Karpas-422 (cell line): ENCODE measurements around the gene BRD8. TPM values are rescaled to one million over a fixed set of nuclear protein-coding genes. Genes with fewer than 3 reads are reported as not detected.

Source experiments
- DNase-seq: peaks from one replicate; pipeline ENCODE4 v3.0.0-alpha.2; 2015
- H2AFZ ChIP-seq: fragments of 200-600 bp; sonication (generic); 2 replicates; pipeline ENCODE4 v1.6.1; 2014; ENCODE audit warnings: antibody characterized with exemption, low read length, mixed read lengths
- H3K27ac ChIP-seq: fragments of 200-600 bp; sonication (generic); 2 replicates; pipeline ENCODE4 v1.5.1; 2014; ENCODE audit warnings: mild to moderate bottlenecking, low read length, moderate library complexity
- H3K27me3 ChIP-seq: fragments of 200-600 bp; sonication (generic); 2 replicates; pipeline ENCODE4 v1.6.1; 2014; ENCODE audit warnings: low read length, mixed read lengths
- H3K36me3 ChIP-seq: fragments of 200-600 bp; sonication (generic); 2 replicates; pipeline ENCODE4 v1.6.1; 2014; ENCODE audit warnings: low read length, mixed read lengths; ENCODE audit not compliant: insufficient read depth
- H3K4me1 ChIP-seq: fragments of 200-600 bp; sonication (generic); 2 replicates; pipeline ENCODE4 v1.6.1; 2014; ENCODE audit warnings: mild to moderate bottlenecking, low read length, mixed read lengths
- H3K4me2 ChIP-seq: fragments of 200-600 bp; sonication (generic); 2 replicates; pipeline ENCODE4 v1.6.1; 2014; ENCODE audit warnings: low read length, low read depth, mild to moderate bottlenecking; ENCODE audit not compliant: poor library complexity, severe bottlenecking
- H3K4me3 ChIP-seq: fragments of 200-600 bp; sonication (generic); 2 replicates; pipeline ENCODE4 v1.5.1; 2014; ENCODE audit warnings: mild to moderate bottlenecking, antibody characterized with exemption, low read length, mixed read lengths
- H3K79me2 ChIP-seq: fragments of 200-600 bp; sonication (generic); 2 replicates; pipeline ENCODE4 v1.6.1; 2014; ENCODE audit warnings: mild to moderate bottlenecking, low read length, mixed read lengths
- H3K9ac ChIP-seq: fragments of 200-600 bp; sonication (generic); 2 replicates; pipeline ENCODE4 v1.6.0; 2014; ENCODE audit warnings: low read length
- H3K9me2 ChIP-seq: fragments of 200-600 bp; sonication (generic), shearing (Covaris generic); replicated peaks from 2 replicates; pipeline ENCODE4 v1.6.0; 2014; ENCODE audit warnings: mild to moderate bottlenecking, low read length, moderate library complexity; ENCODE audit not compliant: insufficient read depth
- H3K9me3 ChIP-seq: fragments of 300-700, 200-600 bp; sonication (generic); 2 replicates; pipeline ENCODE4 v1.6.1; 2014; ENCODE audit warnings: low read length, mixed read lengths
- H4K20me1 ChIP-seq: fragments of 200-600 bp; sonication (generic); 2 replicates; pipeline ENCODE4 v1.6.1; 2014; ENCODE audit warnings: mild to moderate bottlenecking, antibody characterized with exemption, low read length, low read depth; ENCODE audit not compliant: insufficient read depth
- small RNA-seq: library from RNA; depleted of rRNA; stranded (forward); fragments of <200 nt; gene quantifications from one replicate; pipeline ENCODE3, GENCODE V24; 2014
- total RNA-seq: library from RNA; depleted of rRNA; stranded (reverse); fragments of >200 nt; shearing (Covaris generic); gene quantifications from 2 replicates; pipeline ENCODE4 v1.2.3, GENCODE V29; 2014; ENCODE audit warnings: low replicate concordance; rRNA removed

The BRD8 gene
- total RNA-seq, 1 experiment from 2014 or later = 51.9 TPM

- Histone ChIP-seq H3K4me1 (no peaks in the 10 kb centered on the region), H3K4me2 (no peak overlapping the region), H3K9me2 (no peaks in the 10 kb centered on the region), H3K9me3 (no peaks in the 10 kb centered on the region), H3K4me3 (no peak overlapping the region), H3K27ac (no peak overlapping the region), H3K9ac (no peak overlapping the region), H4K20me1 (no peaks in the 10 kb centered on the region), H3K36me3 (no peaks in the 10 kb centered on the region), H2AFZ (no peak overlapping the region), H3K79me2 (no peaks in the 10 kb centered on the region), H3K27me3 (no peaks in the 10 kb centered on the region)
- DNase-seq = no peak
Observed at GRCh38 chr5:138095100-138095907, 83.1 kb downstream of the BRD8 start.

GRCh38 chr5:138093036-138093435 lies 85.4 kb downstream of the BRD8 start:
- no peak overlapping the region for H2AFZ ChIP-seq
- DNase-seq = no peak
- no peak overlapping the region for H3K27ac ChIP-seq
- no peaks in the 10 kb centered on the region for H3K36me3 ChIP-seq
- no peaks in the 10 kb centered on the region for H3K79me2 ChIP-seq
- H4K20me1 ChIP-seq = no peaks in the 10 kb centered on the region
- H3K9me2 ChIP-seq = no peaks in the 10 kb centered on the region
- no peak overlapping the region for H3K9ac ChIP-seq
- no peak overlapping the region for H3K4me2 ChIP-seq
- H3K27me3 ChIP-seq = no peaks in the 10 kb centered on the region
- H3K4me1 ChIP-seq = no peaks in the 10 kb centered on the region
- H3K4me3 ChIP-seq = no peak overlapping the region
- no peaks in the 10 kb centered on the region for H3K9me3 ChIP-seq

- H3K4me1 ChIP-seq = no peaks in the 10 kb centered on the region
Observed at GRCh38 chr5:138092301-138092700, 86.1 kb downstream of the BRD8 start.

GRCh38 chr5:138091685-138092084 lies 86.7 kb downstream of the BRD8 start:
- Histone ChIP-seq H3K4me3 (no peak overlapping the region), H3K27me3 (no peaks in the 10 kb centered on the region), H4K20me1 (no peaks in the 10 kb centered on the region), H3K79me2 (no peaks in the 10 kb centered on the region), H3K9me3 (no peaks in the 10 kb centered on the region), H3K9ac (no peak overlapping the region), H3K27ac (no peak overlapping the region), H3K9me2 (no peaks in the 10 kb centered on the region), H3K4me2 (no peak overlapping the region), H3K36me3 (no peaks in the 10 kb centered on the region), H3K4me1 (no peaks in the 10 kb centered on the region), H2AFZ (no peak overlapping the region)
- no peak for DNase-seq

More at GRCh38 chr5:138092301-138092700, 86.1 kb downstream of the BRD8 start:
- no peaks in the 10 kb centered on the region for H3K36me3 ChIP-seq
- H3K9me3 ChIP-seq = no peaks in the 10 kb centered on the region
- no peaks in the 10 kb centered on the region for H3K27me3 ChIP-seq
- no peak overlapping the region for H3K4me3 ChIP-seq
- H3K9ac ChIP-seq = no peak overlapping the region
- no peak overlapping the region for H3K27ac ChIP-seq
- no peak for DNase-seq
- no peaks in the 10 kb centered on the region for H3K79me2 ChIP-seq
- H3K4me2 ChIP-seq = no peak overlapping the region
- H2AFZ ChIP-seq = no peak overlapping the region
- H3K9me2 ChIP-seq = no peaks in the 10 kb centered on the region
- no peaks in the 10 kb centered on the region for H4K20me1 ChIP-seq

Small RNA genes lying within 50 kb of the gene (small RNA-seq; reads per million reads assigned to genes)
- gene RNU6-460P (not detected), gene RNU6-888P (not detected)

Other genes with a start within 250 kb of the BRD8 start
- gene FAM13B, start 145.6 kb downstream of the BRD8 start, total RNA-seq = 16.9 and 23.2 TPM in 2 replicates
- gene WNT8A, start 94.6 kb downstream of the BRD8 start, total RNA-seq = not detected in 2 replicates
- gene NME5, start 39.2 kb downstream of the BRD8 start, total RNA-seq = 1.3 and 2.0 TPM in 2 replicates
- 16.9 and 26.5 TPM in 2 replicates for gene KIF20A, start 482 bp upstream of the BRD8 start, total RNA-seq
- gene CDC23, start 34.7 kb upstream of the BRD8 start, total RNA-seq = 16.6 and 24.0 TPM in 2 replicates
- 0.37 TPM in 1 of 2 replicates, not detected in the other for gene GFRA3, start 96.0 kb upstream of the BRD8 start, total RNA-seq
- 6.1 and 11.1 TPM in 2 replicates for gene CDC25C, start 153.2 kb upstream of the BRD8 start, total RNA-seq
- 48.2 and 62.8 TPM in 2 replicates for gene FAM53C, start 159.6 kb upstream of the BRD8 start, total RNA-seq
- gene KDM3B, start 174.1 kb upstream of the BRD8 start, total RNA-seq = 44.9 and 56.3 TPM in 2 replicates